Gastroesophageal sphincter (tissue), 4 donors: Measurements from ENCODE around the gene CCL2. TPM values are rescaled to one million over a fixed set of nuclear protein-coding genes. Genes with fewer than 3 reads are reported as not detected.

Experiments used
- ATAC-seq: fragments of 150-250 bp; one replicate; pipeline ENCODE4 v1.9.1; 2016; ENCODE audit warnings: mild to moderate bottlenecking, moderate library complexity
- H3K27ac ChIP-seq, 4 donors: fragments of 200-600 bp; sonication (generic) in 3 of 4; 1 replicate in 3 of 4; 2 replicates in 1 of 4; pipeline ENCODE4 v1.5.1; 2016 to 2019
- H3K27me3 ChIP-seq: fragments of 200-600 bp; sonication (generic); one replicate; pipeline ENCODE4 v1.5.1; 2019
- H3K36me3 ChIP-seq, 2 donors: fragments of 200-600 bp; sonication (generic); one replicate each; pipeline ENCODE4 v1.5.1; 2019; ENCODE audit warnings: control low read depth in 1 of 2
- H3K4me1 ChIP-seq, 3 donors: fragments of 200-600 bp; sonication (generic); 1 replicate in 2 of 3; 2 replicates in 1 of 3; pipeline ENCODE4 v1.5.1; 2016 to 2019; ENCODE audit warnings: control low read depth in 2 of 3
- H3K4me3 ChIP-seq, 2 donors: fragments of 200-600 bp; sonication (generic); one replicate each; pipeline ENCODE4 v1.5.1; 2019; ENCODE audit warnings: mild to moderate bottlenecking in 1 of 2, moderate library complexity in 1 of 2
- H3K9me3 ChIP-seq, 3 donors: fragments of 200-600 bp; sonication (generic); one replicate each; pipeline ENCODE4 v1.5.1; 2017 to 2019; ENCODE audit warnings: control low read depth in 2 of 3
- EP300 ChIP-seq: sonication (generic); formaldehyde crosslinking; IDR thresholded peaks from one replicate; pipeline ENCODE4 v1.6.1; 2017; ENCODE audit warnings: antibody characterized with exemption, mild to moderate bottlenecking
- POLR2A ChIP-seq, 2 donors: fragments of 450-650 bp; IDR thresholded peaks; one replicate each; pipeline ENCODE4 v1.6.1; 2017; ENCODE audit warnings: antibody characterized with exemption in 2 of 2, mild to moderate bottlenecking in 2 of 2, moderate library complexity in 1 of 2
- POLR2AphosphoS5 ChIP-seq: sonication (generic); formaldehyde crosslinking; IDR thresholded peaks from one replicate; pipeline ENCODE4 v1.6.1; 2017; ENCODE audit warnings: antibody characterized with exemption
- WGBS, 2 donors: methylation state at CpG; one replicate each; pipeline ENCODE4 v1.1.5; 2018; ENCODE audit warnings: low coverage in 1 of 2; 5-methylcytosine and 5-hydroxymethylcytosine counted together
- total RNA-seq, 4 donors: library from RNA; depleted of rRNA; stranded (reverse); fragments of >200 nt; gene quantifications; one replicate each; pipeline ENCODE4 v1.1.0, GENCODE V29; 2016
- TF ChIP-seq, protein P1 (sequence below), 4 experiments: fragments of 200-600 bp in 2 of 4; fragments of 450-650 bp in 2 of 4; sonication (generic) in 1 of 4; IDR thresholded peaks; one replicate each; pipeline ENCODE4 v1.5.1; 2017 to 2019; ENCODE audit warnings: antibody characterized with exemption in 4 of 4, mild to moderate bottlenecking in 2 of 4, moderate library complexity in 2 of 4

CCL2 gene
- total RNA-seq, 4 donors from 2014 or later = 5.0 to 121 (median 20.9) TPM

DNA sequence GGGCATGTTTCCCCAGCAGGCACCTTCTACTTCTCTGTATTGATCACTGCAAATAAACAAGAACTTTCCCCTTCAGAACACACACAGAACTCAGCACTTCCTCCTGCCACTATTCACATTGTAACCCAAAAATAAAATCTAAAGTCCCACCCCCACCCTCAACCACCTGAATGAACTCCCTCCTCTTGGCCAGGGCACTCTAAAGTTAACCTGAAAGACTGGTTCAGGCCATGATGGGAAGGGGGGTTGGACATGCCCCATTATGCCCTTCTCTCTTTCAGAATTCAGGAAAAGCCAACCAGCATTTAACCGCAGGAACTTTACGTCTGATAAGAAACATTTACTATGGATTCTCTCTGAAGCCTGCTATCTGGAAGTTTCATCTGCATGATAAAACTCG, 27.4 kb upstream of the CCL2 start:
- WGBS, 2 donors = 76 to 97% methylated on average over 3 of the region's 3 CpGs
- Histone ChIP-seq H3K4me1 (no peaks in the 10 kb centered on the region), H3K36me3 (no peaks in the 10 kb centered on the region), H3K27me3 (no peaks in the 10 kb centered on the region), H3K4me3 (no peak overlapping the region), H3K9me3 (no peaks in the 10 kb centered on the region), H3K27ac (no peak overlapping the region)
- no peak for TF ChIP-seq POLR2AphosphoS5
- no peak for TF ChIP-seq POLR2A (IDR thresholded peaks at IDR 0.05)
- no peak for TF ChIP-seq EP300
- TF ChIP-seq, protein P1, sequence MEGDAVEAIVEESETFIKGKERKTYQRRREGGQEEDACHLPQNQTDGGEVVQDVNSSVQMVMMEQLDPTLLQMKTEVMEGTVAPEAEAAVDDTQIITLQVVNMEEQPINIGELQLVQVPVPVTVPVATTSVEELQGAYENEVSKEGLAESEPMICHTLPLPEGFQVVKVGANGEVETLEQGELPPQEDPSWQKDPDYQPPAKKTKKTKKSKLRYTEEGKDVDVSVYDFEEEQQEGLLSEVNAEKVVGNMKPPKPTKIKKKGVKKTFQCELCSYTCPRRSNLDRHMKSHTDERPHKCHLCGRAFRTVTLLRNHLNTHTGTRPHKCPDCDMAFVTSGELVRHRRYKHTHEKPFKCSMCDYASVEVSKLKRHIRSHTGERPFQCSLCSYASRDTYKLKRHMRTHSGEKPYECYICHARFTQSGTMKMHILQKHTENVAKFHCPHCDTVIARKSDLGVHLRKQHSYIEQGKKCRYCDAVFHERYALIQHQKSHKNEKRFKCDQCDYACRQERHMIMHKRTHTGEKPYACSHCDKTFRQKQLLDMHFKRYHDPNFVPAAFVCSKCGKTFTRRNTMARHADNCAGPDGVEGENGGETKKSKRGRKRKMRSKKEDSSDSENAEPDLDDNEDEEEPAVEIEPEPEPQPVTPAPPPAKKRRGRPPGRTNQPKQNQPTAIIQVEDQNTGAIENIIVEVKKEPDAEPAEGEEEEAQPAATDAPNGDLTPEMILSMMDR (IDR thresholded peaks at IDR 0.05) = no peak
- ATAC-seq = no peak

DNA sequence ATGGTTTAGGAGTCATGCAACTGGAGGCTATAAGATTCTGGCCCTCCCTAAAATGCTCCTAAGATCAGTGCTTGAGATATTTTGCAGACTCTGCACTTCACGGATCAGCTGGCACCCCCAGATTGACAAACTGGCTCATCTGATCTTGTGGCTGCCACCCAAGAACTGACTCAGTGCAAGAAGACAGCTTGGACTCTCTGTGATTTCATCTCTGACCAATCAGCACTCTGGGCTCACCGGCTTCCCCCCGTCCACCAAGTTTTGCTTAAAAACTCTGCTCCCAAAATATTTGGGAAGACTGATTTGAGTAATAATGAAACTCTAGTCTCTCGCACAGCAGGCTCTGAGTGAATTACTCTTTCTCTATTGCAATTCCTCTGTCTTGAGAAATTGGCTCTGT, 26.3 kb upstream of the CCL2 start:
- no peak for ATAC-seq

DNA sequence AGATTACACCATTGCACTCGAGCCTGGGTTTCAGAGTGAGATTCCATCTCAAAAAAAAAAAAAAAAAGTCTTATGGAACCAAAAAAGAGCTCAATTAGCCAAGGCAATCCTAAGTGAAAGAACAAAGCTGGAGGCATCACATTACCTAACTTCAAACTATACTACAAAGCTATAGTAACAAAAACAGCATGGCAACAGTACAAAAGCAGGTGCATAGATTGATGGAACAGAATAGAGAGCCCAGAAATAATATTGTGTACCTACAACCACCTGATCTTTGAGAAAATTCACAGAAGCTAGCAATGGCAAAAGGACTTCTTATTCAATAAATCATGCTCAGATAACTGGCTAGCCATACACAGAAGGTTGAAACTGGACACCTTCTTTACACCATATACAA, 24.7 kb upstream of the CCL2 start:
- no peak overlapping the region for H3K27ac ChIP-seq
- 0 to 33% methylated on average over 1 of the region's 1 CpG for WGBS, 2 donors
- H3K27me3 ChIP-seq = no peaks in the 10 kb centered on the region
- no peak for ATAC-seq
- no peaks in the 10 kb centered on the region for H3K36me3 ChIP-seq
- no peaks in the 10 kb centered on the region for H3K9me3 ChIP-seq
- peaks cover 0 to 22% (median 11%) of the 10 kb centered on the region in 3 donors for H3K4me1 ChIP-seq
- TF ChIP-seq POLR2A (IDR thresholded peaks at IDR 0.05) (no peak), POLR2AphosphoS5 (no peak), EP300 (no peak)
- TF ChIP-seq, protein P1 (IDR thresholded peaks at IDR 0.05) = no peak
- no peak overlapping the region for H3K4me3 ChIP-seq

More for the DNA sequence above, 26.3 kb upstream of the CCL2 start:
- no peak overlapping the region for H3K27ac ChIP-seq
- whole genome bisulfite sequencing, 2 donors = 80 to 91% methylated on average over 4 of the region's 4 CpGs
- no peaks in the 10 kb centered on the region for H3K36me3 ChIP-seq
- H3K27me3 ChIP-seq = no peaks in the 10 kb centered on the region
- H3K4me1 ChIP-seq = peaks cover 0 to 6% (median 0%) of the 10 kb centered on the region in 3 donors
- TF ChIP-seq POLR2A (IDR thresholded peaks at IDR 0.05) = no peak
- TF ChIP-seq, protein P1 (IDR thresholded peaks at IDR 0.05) = no peak
- no peak for TF ChIP-seq EP300
- no peak for TF ChIP-seq POLR2AphosphoS5
- H3K4me3 ChIP-seq = no peak overlapping the region
- no peaks in the 10 kb centered on the region for H3K9me3 ChIP-seq

DNA sequence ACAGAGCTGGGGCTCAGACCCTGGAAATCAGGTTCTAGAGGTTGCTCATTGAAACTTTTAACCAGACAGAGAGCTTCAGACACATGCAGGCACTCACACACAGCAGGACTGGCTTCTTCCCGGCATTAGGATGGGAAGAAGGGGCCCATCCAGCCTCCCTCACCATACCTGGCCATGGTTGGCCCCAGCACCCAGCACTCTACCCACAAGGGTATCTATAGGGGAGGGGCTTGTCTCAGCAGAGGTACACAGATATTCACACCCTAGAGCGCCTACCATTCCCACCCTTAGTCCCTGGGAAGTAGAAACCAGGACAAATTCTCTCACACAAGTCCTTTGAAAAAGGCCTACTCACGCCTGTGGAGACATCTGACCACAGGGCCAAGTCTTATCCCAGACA, 20.5 kb upstream of the CCL2 start:
- H3K4me3 ChIP-seq = no peak overlapping the region
- no peaks in the 10 kb centered on the region for H3K27me3 ChIP-seq
- H3K27ac ChIP-seq = peak overlapping the region in 3 of 4 donors; percentile 65 to 74 (median 70)
- 75 to 78% methylated on average over 2 to 3 of the region's 3 CpGs for WGBS, 2 donors
- H3K9me3 ChIP-seq = no peaks in the 10 kb centered on the region
- no peaks in the 10 kb centered on the region for H3K36me3 ChIP-seq
- ATAC-seq = no peak
- peaks cover 0 to 54% (median 24%) of the 10 kb centered on the region in 3 donors for H3K4me1 ChIP-seq
- TF ChIP-seq, protein P1 (IDR thresholded peaks at IDR 0.05) = no peak
- TF ChIP-seq EP300 (no peak), POLR2AphosphoS5 (no peak), POLR2A (IDR thresholded peaks at IDR 0.05) (no peak)

DNA sequence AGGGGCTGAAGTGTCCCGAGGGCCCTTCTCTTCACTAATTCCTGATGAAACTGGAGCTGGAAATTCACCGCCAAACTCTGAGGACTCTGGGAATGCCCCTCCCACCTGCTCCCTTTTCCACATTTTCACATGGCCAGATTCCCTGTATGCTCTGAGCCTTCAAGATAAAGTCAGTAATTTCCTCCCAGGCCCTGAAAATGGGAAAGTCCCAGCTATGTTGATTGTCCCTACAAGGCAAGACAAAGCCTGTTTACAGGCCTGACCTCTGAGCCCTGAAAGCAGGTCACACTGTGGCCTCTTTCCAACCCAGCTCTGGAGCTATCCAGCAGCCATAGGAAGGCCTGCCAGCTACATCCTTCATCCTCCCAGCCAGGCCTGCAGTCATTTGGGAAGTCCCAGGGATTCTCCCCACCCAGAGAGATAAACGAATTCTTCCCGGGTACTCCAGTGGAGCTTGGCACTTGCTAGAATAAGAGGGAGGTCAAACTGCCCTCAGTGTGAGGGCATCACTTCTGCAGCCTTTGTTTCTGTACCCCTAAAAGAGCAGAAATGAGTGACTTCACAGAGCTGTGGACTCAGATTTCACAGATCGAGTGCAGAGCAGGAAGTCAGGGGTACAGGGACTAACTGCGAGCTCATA, 19.6 kb upstream of the CCL2 start:
- WGBS, 2 donors = 3 to 25% methylated on average over 4 to 6 of the region's 6 CpGs
- Histone ChIP-seq H3K36me3 (no peaks in the 10 kb centered on the region), H3K27ac (peak overlapping the region in 3 of 4 donors; percentile 65 to 74 (median 70)), H3K27me3 (no peaks in the 10 kb centered on the region), H3K4me3 (no peak overlapping the region), H3K4me1 (peaks cover 0 to 62% (median 29%) of the 10 kb centered on the region in 3 donors), H3K9me3 (no peaks in the 10 kb centered on the region)
- TF ChIP-seq EP300 = no peak
- peak; percentile 38 for TF ChIP-seq POLR2AphosphoS5
- TF ChIP-seq POLR2A (IDR thresholded peaks at IDR 0.05) = no peak
- peak; percentile 91 for ATAC-seq
